Measurements from ENCODE around the gene PTK7. TPM values are rescaled to one million over a fixed set of nuclear protein-coding genes. Genes with fewer than 3 reads are reported as not detected.

PTK7 gene
- total and polyA plus RNA-seq, 8 donors: 4.0 to 64.9 (median 27.4) TPM

- TF ChIP-seq CTCF (IDR thresholded peaks at IDR 0.05) (peak in 3 of 7 experiments; percentile 25 to 38 (median 31)), EP300 (IDR thresholded peaks at IDR 0.05) (no peak), POLR2A (IDR thresholded peaks at IDR 0.05) (no peak)
- H3K4me3 ChIP-seq: no peak overlapping the region
- no peaks in the 10 kb centered on the region for H3K9me3 ChIP-seq
- H3K36me3 ChIP-seq: peaks cover 12 to 78% (median 74%) of the 10 kb centered on the region in 4 donors
- peaks cover 0 to under 1% (median 0%) of the 10 kb centered on the region in 3 donors for H3K27me3 ChIP-seq
- H3K27ac ChIP-seq: no peak overlapping the region
- peaks cover 0 to under 1% (median 0%) of the 10 kb centered on the region in 4 donors for H3K4me1 ChIP-seq
- intact Hi-C loops (cut with DNase I; ENCODE audit: low total_unique reads): loop anchor here (10.0 kb wide), 1 partner anchor 75 kb away; no protein-coding TSS in a partner anchor
- WGBS, 5 donors: 57 to 64% (median 59%) methylated on average over 6 of the region's 6 CpGs
- DNase-seq: peak in 1 of 2 donors; percentile 83
Observed at GRCh38 chr6:43070028-43070632, 6.0 kb upstream of the PTK7 start.

- intact Hi-C loops (cut with DNase I; ENCODE audit: low total_unique reads): loop anchor here (10.0 kb wide), 1 partner anchor 70 kb away; no protein-coding TSS in a partner anchor
- peak overlapping the region in 4 of 5 donors; percentile 15 to 74 (median 68) for H3K27ac ChIP-seq
- whole genome bisulfite sequencing, 5 donors: 63 to 75% (median 68%) methylated on average over 6 of the region's 6 CpGs
Observed at GRCh38 chr6:43074847-43075669, 1.1 kb upstream of the PTK7 start.

GRCh38 chr6:43076464-43077332, 584 bp downstream of the PTK7 start:
- Histone ChIP-seq H3K27me3 (peaks cover 0 to 31% (median 5%) of the 10 kb centered on the region in 3 donors), H3K4me1 (peaks cover 10 to 31% (median 26%) of the 10 kb centered on the region in 4 donors), H3K9me3 (no peaks in the 10 kb centered on the region), H3K4me3 (peak overlapping the region; percentile 61 to 93 (median 70)), H3K36me3 (peaks cover 0 to 36% (median 32%) of the 10 kb centered on the region in 4 donors), H3K27ac (peak overlapping the region; percentile 44 to 74 (median 65))
- DNase-seq: peak in 1 of 2 donors; percentile 76
- intact Hi-C loops (cut with DNase I; ENCODE audit: low total_unique reads): loop anchor here (10.0 kb wide), 1 partner anchor 68 kb away; no protein-coding TSS in a partner anchor
- TF ChIP-seq CTCF (IDR thresholded peaks at IDR 0.05) (no peak), POLR2AphosphoS5 (IDR thresholded peaks at IDR 0.05) (no peak), POLR2A (IDR thresholded peaks at IDR 0.05) (no peak), EP300 (IDR thresholded peaks at IDR 0.05) (no peak)
- WGBS, 5 donors: 1 to 8% (median 1%) methylated on average over 15 to 72 of the region's 72 CpGs

More at GRCh38 chr6:43074847-43075669, 1.1 kb upstream of the PTK7 start:
- Histone ChIP-seq H3K4me1 (peaks cover 10 to 31% (median 26%) of the 10 kb centered on the region in 4 donors), H3K9me3 (no peaks in the 10 kb centered on the region), H3K4me3 (peak overlapping the region in 1 of 4 donors; percentile 93), H3K36me3 (peaks cover 0 to 52% (median 47%) of the 10 kb centered on the region in 4 donors), H3K27me3 (peaks cover 0 to 31% (median 5%) of the 10 kb centered on the region in 3 donors)
- TF ChIP-seq CTCF (IDR thresholded peaks at IDR 0.05) (no peak), POLR2A (IDR thresholded peaks at IDR 0.05) (no peak), EP300 (IDR thresholded peaks at IDR 0.05) (no peak), POLR2AphosphoS5 (IDR thresholded peaks at IDR 0.05) (no peak)
- DNase-seq: peak in 1 of 2 donors; percentile 89
